Lung (tissue), 12 donors: ENCODE results near the gene TBCB. TPM values are rescaled to one million over a fixed set of nuclear protein-coding genes. Genes with fewer than 3 reads are reported as not detected.

Source experiments
- ATAC-seq: fragments of 200-7000 bp; cut with Tn5 transposase; one replicate; pipeline ENCODE4 v1.9.1; 2020; ENCODE audit warnings: moderate number of reproducible peaks; ENCODE audit not compliant: insufficient read depth, low FRiP score
- DNase-seq, 3 donors: peaks; one replicate each; pipeline ENCODE4 v3.0.0-alpha.2; 2013 to 2017
- H3K27ac ChIP-seq, 2 donors: one replicate each; pipeline ENCODE4 v1.5.1; 2013; ENCODE audit warnings: mild to moderate bottlenecking in 2 of 2, moderate library complexity in 2 of 2, control low read depth in 1 of 2, inconsistent platforms in 1 of 2, low read depth in 1 of 2, low read length in 1 of 2
- H3K27me3 ChIP-seq, 3 donors: one replicate each; pipeline ENCODE4 v1.5.1; 2013; ENCODE audit warnings: low read length in 2 of 3; ENCODE audit not compliant: control insufficient read depth in 3 of 3, insufficient read depth in 3 of 3
- H3K36me3 ChIP-seq, 4 donors: one replicate each; pipeline ENCODE4 v1.5.1; 2013; ENCODE audit warnings: low read length in 4 of 4, mild to moderate bottlenecking in 1 of 4, moderate library complexity in 1 of 4; ENCODE audit not compliant: control insufficient read depth in 4 of 4, insufficient read depth in 4 of 4
- H3K4me1 ChIP-seq, 5 donors: one replicate each; pipeline ENCODE4 v1.5.1; 2013; ENCODE audit warnings: low read length in 5 of 5, mild to moderate bottlenecking in 2 of 5, moderate library complexity in 1 of 5; ENCODE audit not compliant: control insufficient read depth in 5 of 5, insufficient read depth in 5 of 5
- H3K4me3 ChIP-seq: one replicate; pipeline ENCODE4 v1.5.1; 2013; ENCODE audit warnings: mild to moderate bottlenecking, control low read depth, moderate library complexity
- H3K9ac ChIP-seq, 2 donors: one replicate each; pipeline ENCODE4 v1.5.1; 2013; ENCODE audit warnings: low read length in 2 of 2, control low read depth in 1 of 2; ENCODE audit not compliant: insufficient read depth in 1 of 2
- H3K9me3 ChIP-seq, 4 donors: one replicate each; pipeline ENCODE4 v1.5.1; 2013; ENCODE audit warnings: low read length in 3 of 4, mild to moderate bottlenecking in 1 of 4, moderate library complexity in 1 of 4; ENCODE audit not compliant: control insufficient read depth in 4 of 4, insufficient read depth in 3 of 4
- WGBS, 2 donors: extraction: QIAGEN DNeasy Blood & Tissue Kit; methylation state at CpG; one replicate each; pipeline ENCODE4 v1.1.7; 2013; 5-methylcytosine and 5-hydroxymethylcytosine counted together
- polyA plus RNA-seq, 2 donors: library from polyadenylated mRNA; stranded (reverse); fragments of 200-250 nt; gene quantifications; one replicate each; pipeline ENCODE4 v1.2.1, GENCODE V29; 2013
- total RNA-seq, 2 donors: library from RNA; depleted of rRNA in 1 of 2; stranded (reverse); fragments of >200 nt in 1 of 2; gene quantifications; one replicate each; pipeline ENCODE4 v1.2.1, GENCODE V29; 2014 to 2021
- TF ChIP-seq, protein P1 (sequence below): IDR thresholded peaks from 2 replicates; pipeline ENCODE4 v1.5.1; 2012; ENCODE audit warnings: mild to moderate bottlenecking; ENCODE audit errors: control extremely low read depth, extremely low read depth
- donor health status: control.
- donor health status: control.
- donor health status: Bipolar disorder and iron deficiency.
- donor health status: healthy.
- donor health status: DM: yes; HTN: yes; CAD: no.

TBCB gene
- total and polyA plus RNA-seq, 4 donors, result 63.1 to 213 (median 150) TPM

DNA sequence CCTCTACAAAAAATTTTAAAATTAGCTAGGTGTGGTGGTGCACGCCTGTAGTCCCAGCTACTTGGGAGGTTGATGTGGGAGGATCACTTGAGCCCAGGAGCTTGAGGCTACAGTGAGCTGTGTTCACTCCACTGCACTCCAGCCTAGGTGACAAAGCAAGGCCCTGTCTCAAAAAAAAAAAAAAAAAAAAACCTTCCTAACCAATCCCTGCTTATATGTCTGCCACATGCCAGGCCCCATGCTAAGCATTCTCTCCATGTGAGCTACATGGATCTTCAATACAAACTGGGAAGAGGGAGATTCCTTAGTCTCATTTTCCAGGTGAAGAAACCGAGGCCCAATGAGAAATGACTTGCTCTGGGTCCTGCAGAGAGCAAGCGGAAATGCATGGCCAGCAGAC is 6.6 kb upstream of the TBCB start:
- DNase-seq (no peak), ATAC-seq (no peak)
- H3K9ac ChIP-seq, result no peak overlapping the region
- no peaks in the 10 kb centered on the region for H3K27me3 ChIP-seq
- H3K9me3 ChIP-seq, result no peaks in the 10 kb centered on the region
- TF ChIP-seq, protein P1, sequence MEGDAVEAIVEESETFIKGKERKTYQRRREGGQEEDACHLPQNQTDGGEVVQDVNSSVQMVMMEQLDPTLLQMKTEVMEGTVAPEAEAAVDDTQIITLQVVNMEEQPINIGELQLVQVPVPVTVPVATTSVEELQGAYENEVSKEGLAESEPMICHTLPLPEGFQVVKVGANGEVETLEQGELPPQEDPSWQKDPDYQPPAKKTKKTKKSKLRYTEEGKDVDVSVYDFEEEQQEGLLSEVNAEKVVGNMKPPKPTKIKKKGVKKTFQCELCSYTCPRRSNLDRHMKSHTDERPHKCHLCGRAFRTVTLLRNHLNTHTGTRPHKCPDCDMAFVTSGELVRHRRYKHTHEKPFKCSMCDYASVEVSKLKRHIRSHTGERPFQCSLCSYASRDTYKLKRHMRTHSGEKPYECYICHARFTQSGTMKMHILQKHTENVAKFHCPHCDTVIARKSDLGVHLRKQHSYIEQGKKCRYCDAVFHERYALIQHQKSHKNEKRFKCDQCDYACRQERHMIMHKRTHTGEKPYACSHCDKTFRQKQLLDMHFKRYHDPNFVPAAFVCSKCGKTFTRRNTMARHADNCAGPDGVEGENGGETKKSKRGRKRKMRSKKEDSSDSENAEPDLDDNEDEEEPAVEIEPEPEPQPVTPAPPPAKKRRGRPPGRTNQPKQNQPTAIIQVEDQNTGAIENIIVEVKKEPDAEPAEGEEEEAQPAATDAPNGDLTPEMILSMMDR, result no peak
- H3K4me1 ChIP-seq, result peaks cover 0 to 3% (median 0%) of the 10 kb centered on the region in 5 donors
- no peak overlapping the region for H3K27ac ChIP-seq
- H3K4me3 ChIP-seq, result no peak overlapping the region
- peaks cover 0 to 17% (median 8%) of the 10 kb centered on the region in 4 donors for H3K36me3 ChIP-seq
- 95% methylated on average over 3 of the region's 3 CpGs for WGBS, 2 donors

DNA sequence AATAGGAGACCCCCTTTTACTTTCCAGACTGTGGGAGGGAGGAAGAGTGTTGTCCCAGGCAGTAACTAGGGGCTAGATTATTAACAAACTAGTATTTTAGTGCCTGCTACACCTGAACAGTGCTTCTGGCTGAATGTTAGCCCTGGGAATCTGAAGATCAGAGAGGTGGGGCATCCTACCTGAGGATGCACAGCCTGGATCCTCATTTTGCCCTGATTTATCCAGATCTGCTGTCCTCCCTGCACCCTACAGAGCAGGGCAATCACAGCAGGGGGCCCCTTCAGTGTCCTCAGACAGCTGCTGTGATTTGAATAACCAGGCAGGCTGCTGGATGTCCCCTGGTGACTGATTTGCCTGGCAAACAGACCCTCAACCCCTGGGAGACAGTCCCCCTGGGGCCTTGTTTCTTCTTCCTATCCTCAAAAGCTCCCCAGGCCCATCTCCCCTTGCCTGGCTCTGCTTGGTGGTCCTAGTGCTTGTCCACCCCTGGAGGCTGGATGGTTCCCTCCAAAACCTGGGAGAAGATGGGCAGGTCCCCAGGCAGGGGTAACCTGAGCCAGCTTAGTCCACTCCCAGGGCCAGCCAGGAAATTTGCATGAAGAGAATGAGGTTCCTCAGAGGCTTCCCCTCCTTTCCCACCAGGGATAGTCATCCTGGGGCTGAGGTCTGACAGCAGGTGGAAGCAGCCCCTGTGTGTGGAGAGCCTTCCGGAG is 4.6 kb upstream of the TBCB start, which contains the start of gene OVOL3:
TSS of gene OVOL3 (plus strand) at position 657 of the 713 bp plus-strand sequence. CDS start 60 bp downstream, outside the sequence.
- no peak for DNase-seq
- WGBS, 2 donors, result 89 to 100% methylated on average over 1 of the region's 1 CpG
- H3K36me3 ChIP-seq, result peaks cover 0 to 17% (median 8%) of the 10 kb centered on the region in 4 donors
- TF ChIP-seq, protein P1, result no peak
- no peak within 1 kb of the TSS for H3K9ac ChIP-seq
- H3K27me3 ChIP-seq, result no peaks in the 10 kb centered on the region
- no peak within 1 kb of the TSS for H3K4me3 ChIP-seq
- peaks cover 0 to 7% (median 0%) of the 10 kb centered on the region in 5 donors for H3K4me1 ChIP-seq
- H3K9me3 ChIP-seq, result no peaks in the 10 kb centered on the region
- no peak within 1 kb of the TSS for H3K27ac ChIP-seq
- ATAC-seq, result no peak

DNA sequence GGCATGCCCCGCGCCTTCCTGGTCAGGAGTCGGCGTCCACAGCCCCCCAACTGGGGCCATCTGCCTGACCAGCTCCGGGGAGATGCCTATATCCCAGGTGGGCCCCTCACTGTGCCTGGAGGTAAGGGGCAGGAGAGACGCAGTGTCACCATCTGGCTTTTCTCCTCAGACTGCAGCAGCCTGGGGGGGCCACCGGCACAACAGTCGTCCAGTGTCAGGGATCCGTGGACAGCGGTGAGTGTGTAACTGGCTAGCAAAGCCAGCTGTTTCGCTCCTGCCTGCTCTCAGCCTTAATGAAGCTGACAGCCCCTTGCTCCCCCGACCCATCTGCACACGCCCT is 4.1 kb upstream of the TBCB start:
- Histone ChIP-seq H3K9ac (no peak overlapping the region), H3K4me3 (no peak overlapping the region), H3K36me3 (peaks cover 0 to 17% (median 8%) of the 10 kb centered on the region in 4 donors), H3K27me3 (no peaks in the 10 kb centered on the region), H3K4me1 (peaks cover 0 to 12% (median 0%) of the 10 kb centered on the region in 5 donors), H3K9me3 (no peaks in the 10 kb centered on the region), H3K27ac (no peak overlapping the region)
- 88 to 89% methylated on average over 13 of the region's 13 CpGs for WGBS, 2 donors
- no peak for ATAC-seq
- TF ChIP-seq, protein P1, result no peak
- DNase-seq, result no peak
